A549 (cell line): Measurements from ENCODE around the gene ACSM6. TPM values are rescaled to one million over a fixed set of nuclear protein-coding genes. Genes with fewer than 3 reads are reported as not detected.

Experiments used
- ATAC-seq, 2 experiments: fragments of 200-7000 bp in 1 of 2; fragments of >200 bp in 1 of 2; cut with Nextera tagmentation in 1 of 2; cut with Tn5 transposase in 1 of 2; 3 replicates each; pipeline versions ENCODE4 v1.8.0 to v1.9.1; 2018 to 2020; ENCODE audit warnings: mild to moderate bottlenecking in 1 of 2, moderate library complexity in 1 of 2
- CTCF ChIA-PET: fragments of 300-600 bp; sonication (Branson Sonifier 250); formaldehyde crosslinking; extraction: SDS; loops from one replicate; lab custom pipeline; 2021; ENCODE audit warnings: antibody characterized with exemption, inconsistent platforms; lab: Yijun Ruan, JAX
- POLR2A ChIA-PET: fragments of 350-600 bp; formaldehyde crosslinking; extraction: SDS; loops from one replicate; lab custom pipeline; 2021; ENCODE audit warnings: antibody characterized with exemption, inconsistent platforms; lab: Yijun Ruan, JAX
- DNase-seq, 2 experiments: peaks; one replicate each; pipeline versions ENCODE4 v3.0.0 to v3.0.0-alpha.2; 2011 to 2016; ENCODE audit warnings: low read depth in 1 of 2, low spot score in 1 of 2
- FAIRE-seq: peaks from 2 replicates; lab custom pipeline; 2011; peaks lifted over from hg19 to GRCh38; lab: Jason Lieb, UNC
- H3K27ac ChIP-seq, 2 experiments: fragments of >200 bp; sonication (Bioruptor Twin); formaldehyde crosslinking; 3 replicates each; pipeline ENCODE4 v1.5.1; 2016 to 2017
- H3K4me1 ChIP-seq: fragments of >200 bp; sonication (Bioruptor Twin); formaldehyde crosslinking; 3 replicates; pipeline ENCODE4 v1.6.1; 2016
- H3K4me2 ChIP-seq: fragments of >200 bp; sonication (Bioruptor Twin); formaldehyde crosslinking; 3 replicates; pipeline ENCODE4 v1.6.1; 2016
- H3K4me3 ChIP-seq: fragments of >200 bp; sonication (Bioruptor Twin); formaldehyde crosslinking; 3 replicates; pipeline ENCODE4 v1.5.1; 2016
- H3K9me3 ChIP-seq: fragments of >200 bp; sonication (Bioruptor Twin); formaldehyde crosslinking; 3 replicates; pipeline ENCODE4 v1.6.1; 2016
- ATOH8 ChIP-seq: fragments of 250-450 bp; sonication (Bioruptor Pico); IDR thresholded peaks from 2 replicates; pipeline ENCODE4 v1.5.0; 2020; ENCODE audit warnings: low read depth, mild to moderate bottlenecking, moderate library complexity
- BHLHE40 ChIP-seq: IDR thresholded peaks from 2 replicates; pipeline ENCODE4 v1.6.1; 2012; ENCODE audit warnings: low read depth, low read length, inconsistent platforms
- CBX2 ChIP-seq: fragments of 200-600 bp; sonication (generic); IDR thresholded peaks from 2 replicates; pipeline ENCODE4 v1.6.1; 2016; ENCODE audit warnings: low read depth, mild to moderate bottlenecking, borderline replicate concordance
- CBX8 ChIP-seq: fragments of 200-600 bp; sonication (generic); IDR thresholded peaks from 2 replicates; pipeline ENCODE4 v1.6.1; 2016
- CHD2 ChIP-seq: fragments of 150-350 bp; IDR thresholded peaks from 2 replicates; pipeline ENCODE4 v1.6.1; 2014; ENCODE audit warnings: low read length; ENCODE audit not compliant: partially characterized antibody
- CHD4 ChIP-seq: fragments of 200-600 bp; sonication (generic); IDR thresholded peaks from 2 replicates; pipeline ENCODE4 v1.6.1; 2016; ENCODE audit warnings: antibody characterized with exemption, mild to moderate bottlenecking, borderline replicate concordance
- ESRRA ChIP-seq: fragments of 150-350 bp; IDR thresholded peaks from 2 replicates; pipeline ENCODE4 v1.6.1; 2014; ENCODE audit warnings: mild to moderate bottlenecking, low read length, borderline replicate concordance
- FOSB ChIP-seq: fragments of 250-450 bp; sonication (Bioruptor Pico); IDR thresholded peaks from 2 replicates; pipeline ENCODE4 v1.5.0; 2020; ENCODE audit warnings: mild to moderate bottlenecking, moderate library complexity
- FOSL2 ChIP-seq, 2 experiments: fragments of 450-650 bp in 1 of 2; fragments of >200 bp in 1 of 2; sonication (Bioruptor Twin) in 1 of 2; formaldehyde crosslinking; IDR thresholded peaks; 2 replicates each; pipeline versions ENCODE4 v1.5.0 to v1.6.1; 2016 to 2020; ENCODE audit warnings: mild to moderate bottlenecking in 1 of 2, moderate library complexity in 1 of 2
- FOXS1 ChIP-seq: fragments of 250-450 bp; sonication (Bioruptor Pico); IDR thresholded peaks from 2 replicates; pipeline ENCODE4 v1.5.0; 2020; ENCODE audit warnings: mild to moderate bottlenecking, moderate library complexity
- GATA3 ChIP-seq: IDR thresholded peaks from 2 replicates; pipeline ENCODE4 v1.6.1; 2012; ENCODE audit warnings: borderline replicate concordance
- HEYL ChIP-seq: fragments of 250-450 bp; sonication (Bioruptor Pico); IDR thresholded peaks from 2 replicates; pipeline ENCODE4 v1.8.0; 2021; ENCODE audit warnings: mild to moderate bottlenecking, moderate library complexity
- HOXA7 ChIP-seq: fragments of 250-450 bp; sonication (Bioruptor Pico); IDR thresholded peaks from 2 replicates; pipeline ENCODE4 v1.5.0; 2020; ENCODE audit warnings: mild to moderate bottlenecking, moderate library complexity
- JUN ChIP-seq, 2 experiments: fragments of >200 bp; sonication (Bioruptor Twin); formaldehyde crosslinking; IDR thresholded peaks; 2 replicates in 1 of 2; 3 replicates in 1 of 2; pipeline ENCODE4 v1.6.1; 2016 to 2017
- MAX ChIP-seq: IDR thresholded peaks from 2 replicates; pipeline ENCODE4 v1.6.1; 2012
- MAZ ChIP-seq: fragments of 150-350 bp; IDR thresholded peaks from 2 replicates; pipeline ENCODE4 v1.6.1; 2014; ENCODE audit warnings: antibody characterized with exemption, low read depth, low read length, borderline replicate concordance
- MYC ChIP-seq: IDR thresholded peaks from 2 replicates; pipeline ENCODE4 v1.6.1; 2012; ENCODE audit warnings: mild to moderate bottlenecking, inconsistent platforms, low read length, improper control_type of control experiment, borderline replicate concordance
- NPAS2 ChIP-seq: fragments of 250-450 bp; sonication (Bioruptor Pico); IDR thresholded peaks from 2 replicates; pipeline ENCODE4 v1.8.0; 2022; ENCODE audit warnings: mild to moderate bottlenecking, moderate library complexity, borderline replicate concordance
- PHF8 ChIP-seq: fragments of 200-600 bp; sonication (generic); IDR thresholded peaks from 2 replicates; pipeline ENCODE4 v1.6.1; 2016; ENCODE audit warnings: low read depth, mild to moderate bottlenecking, antibody characterized with exemption, moderate library complexity, borderline replicate concordance
- RARB ChIP-seq: fragments of 250-450 bp; sonication (Bioruptor Pico); IDR thresholded peaks from 2 replicates; pipeline ENCODE4 v1.8.0; 2021; ENCODE audit warnings: mild to moderate bottlenecking, moderate library complexity
- RFX5 ChIP-seq: fragments of 450-650 bp; IDR thresholded peaks from 2 replicates; pipeline ENCODE4 v1.7.1; 2014; ENCODE audit warnings: antibody characterized with exemption, mild to moderate bottlenecking, moderate library complexity
- RNF2 ChIP-seq: fragments of 200-600 bp; sonication (generic); IDR thresholded peaks from 2 replicates; pipeline ENCODE4 v1.6.1; 2016; ENCODE audit warnings: low read depth, mild to moderate bottlenecking, antibody characterized with exemption, moderate library complexity, borderline replicate concordance
- SMC3 ChIP-seq: fragments of >200 bp; sonication (Bioruptor Twin); formaldehyde crosslinking; IDR thresholded peaks from 3 replicates; pipeline ENCODE4 v1.6.1; 2018; ENCODE audit warnings: inconsistent platforms
- SREBF2 ChIP-seq: fragments of 450-650 bp; IDR thresholded peaks from 2 replicates; pipeline ENCODE4 v1.6.1; 2014; ENCODE audit warnings: mild to moderate bottlenecking, moderate library complexity
- TFCP2L1 ChIP-seq: fragments of 250-450 bp; sonication (Bioruptor Pico); IDR thresholded peaks from 2 replicates; pipeline ENCODE4 v1.5.0; 2021; ENCODE audit warnings: mild to moderate bottlenecking
- USF2 ChIP-seq: fragments of 450-650 bp; IDR thresholded peaks from 2 replicates; pipeline ENCODE4 v1.6.1; 2014; ENCODE audit warnings: antibody characterized with exemption
- ZSCAN20 ChIP-seq: fragments of 250-450 bp; sonication (Bioruptor Pico); IDR thresholded peaks from 2 replicates; pipeline ENCODE4 v1.8.0; 2022; ENCODE audit warnings: mild to moderate bottlenecking, moderate library complexity
- WGBS: methylation state at CpG from one replicate; pipeline ENCODE4 v1.1.6; 2017; ENCODE audit errors: missing lambda C conversion rate; 5-methylcytosine and 5-hydroxymethylcytosine counted together
- polyA plus RNA-seq, 4 experiments: library from polyadenylated mRNA; depleted of rRNA in 3 of 4; stranded (reverse); fragments of >200 nt; fragmentation: RNase III in 1 of 4; extraction: RNeasy Plus Mini Kit Qiagen cat#74134 plus additional on column Dnase treatment in 1 of 4; gene quantifications; 2 replicates in 3 of 4; 3 replicates in 1 of 4; pipeline ENCODE4 v1.2.3, GENCODE V29; 2011 to 2017
- TF ChIP-seq, protein P1 (sequence below): fragments of >200 bp; sonication (Bioruptor Twin); formaldehyde crosslinking; IDR thresholded peaks from 3 replicates; pipeline ENCODE4 v1.6.1; 2016
- TF ChIP-seq, protein P2 (sequence below): fragments of >200 bp; sonication (Bioruptor Twin); formaldehyde crosslinking; IDR thresholded peaks from 3 replicates; pipeline ENCODE4 v1.5.1; 2016

The ACSM6 gene
- polyA plus RNA-seq, 2 of the 4 experiments (the other 2 are of a cell fraction) = not detected

GRCh38 chr10:95187617-95188016 lies 6.4 kb upstream of the ACSM6 start:
- Histone ChIP-seq H3K27ac (no peak overlapping the region), H3K4me1 (peaks cover 6% of the 10 kb centered on the region; the same call in 1 of the 3 replicates), H3K9me3 (no peaks in the 10 kb centered on the region), H3K4me3 (no peak overlapping the region), H3K4me2 (no peak overlapping the region)
- FAIRE-seq (no peak), DNase-seq (no peak), ATAC-seq (no peak)
- CTCF ChIA-PET = interaction anchor here (0.8 to 9.0 kb wide), 5 partner anchors 14 to 176 kb away, joined by 3 to 151 read pairs (median 4); no protein-coding TSS in a partner anchor
- TF ChIP-seq TFCP2L1 (CRISPR knock-in tag) = no peak
- TF ChIP-seq CHD4 = no peak
- no peak for TF ChIP-seq SMC3
- TF ChIP-seq FOSL2 (IDR thresholded peaks at IDR 0.05) = no peak
- TF ChIP-seq FOSL2 (CRISPR knock-in tag; IDR thresholded peaks at IDR 0.05) = no peak
- TF ChIP-seq RFX5 = no peak
- TF ChIP-seq CBX8 = no peak
- TF ChIP-seq ZSCAN20 (CRISPR knock-in tag) = no peak
- TF ChIP-seq BHLHE40 = no peak
- TF ChIP-seq RNF2 = no peak
- TF ChIP-seq MAZ = no peak
- no peak for TF ChIP-seq SREBF2
- no peak for TF ChIP-seq MAX
- TF ChIP-seq GATA3 = no peak
- TF ChIP-seq HEYL = no peak
- TF ChIP-seq ATOH8 (CRISPR knock-in tag) = no peak
- TF ChIP-seq HOXA7 = no peak
- TF ChIP-seq ESRRA = no peak
- TF ChIP-seq CBX2 = no peak
- TF ChIP-seq JUN (IDR thresholded peaks at IDR 0.05) = no peak
- no peak for TF ChIP-seq USF2
- POLR2A ChIA-PET = no interaction called here
- WGBS = 89% methylated on average over 3 of the region's 3 CpGs

GRCh38 chr10:95188593-95188992 lies 5.4 kb upstream of the ACSM6 start:
- Histone ChIP-seq H3K4me3 (no peak overlapping the region), H3K4me2 (no peak overlapping the region), H3K27ac (no peak overlapping the region), H3K9me3 (no peaks in the 10 kb centered on the region), H3K4me1 (0 out of 3 replicates have a peak, but pooled peaks cover 3% of the 10 kb centered on the region)
- no peak for TF ChIP-seq NPAS2 (CRISPR knock-in tag)
- no peak for TF ChIP-seq ESRRA
- TF ChIP-seq MYC = no peak
- no peak for TF ChIP-seq PHF8
- TF ChIP-seq FOSB (CRISPR knock-in tag) = no peak
- TF ChIP-seq FOXS1 (CRISPR knock-in tag) = no peak
- TF ChIP-seq, protein P1, sequence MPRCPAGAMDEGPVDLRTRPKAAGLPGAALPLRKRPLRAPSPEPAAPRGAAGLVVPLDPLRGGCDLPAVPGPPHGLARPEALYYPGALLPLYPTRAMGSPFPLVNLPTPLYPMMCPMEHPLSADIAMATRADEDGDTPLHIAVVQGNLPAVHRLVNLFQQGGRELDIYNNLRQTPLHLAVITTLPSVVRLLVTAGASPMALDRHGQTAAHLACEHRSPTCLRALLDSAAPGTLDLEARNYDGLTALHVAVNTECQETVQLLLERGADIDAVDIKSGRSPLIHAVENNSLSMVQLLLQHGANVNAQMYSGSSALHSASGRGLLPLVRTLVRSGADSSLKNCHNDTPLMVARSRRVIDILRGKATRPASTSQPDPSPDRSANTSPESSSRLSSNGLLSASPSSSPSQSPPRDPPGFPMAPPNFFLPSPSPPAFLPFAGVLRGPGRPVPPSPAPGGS = no peak
- no peak for TF ChIP-seq CHD4
- no peak for TF ChIP-seq HEYL
- TF ChIP-seq CHD2 = no peak
- TF ChIP-seq RARB (CRISPR knock-in tag) = no peak
- TF ChIP-seq, protein P2, sequence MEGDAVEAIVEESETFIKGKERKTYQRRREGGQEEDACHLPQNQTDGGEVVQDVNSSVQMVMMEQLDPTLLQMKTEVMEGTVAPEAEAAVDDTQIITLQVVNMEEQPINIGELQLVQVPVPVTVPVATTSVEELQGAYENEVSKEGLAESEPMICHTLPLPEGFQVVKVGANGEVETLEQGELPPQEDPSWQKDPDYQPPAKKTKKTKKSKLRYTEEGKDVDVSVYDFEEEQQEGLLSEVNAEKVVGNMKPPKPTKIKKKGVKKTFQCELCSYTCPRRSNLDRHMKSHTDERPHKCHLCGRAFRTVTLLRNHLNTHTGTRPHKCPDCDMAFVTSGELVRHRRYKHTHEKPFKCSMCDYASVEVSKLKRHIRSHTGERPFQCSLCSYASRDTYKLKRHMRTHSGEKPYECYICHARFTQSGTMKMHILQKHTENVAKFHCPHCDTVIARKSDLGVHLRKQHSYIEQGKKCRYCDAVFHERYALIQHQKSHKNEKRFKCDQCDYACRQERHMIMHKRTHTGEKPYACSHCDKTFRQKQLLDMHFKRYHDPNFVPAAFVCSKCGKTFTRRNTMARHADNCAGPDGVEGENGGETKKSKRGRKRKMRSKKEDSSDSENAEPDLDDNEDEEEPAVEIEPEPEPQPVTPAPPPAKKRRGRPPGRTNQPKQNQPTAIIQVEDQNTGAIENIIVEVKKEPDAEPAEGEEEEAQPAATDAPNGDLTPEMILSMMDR = no peak
- no peak for TF ChIP-seq ZSCAN20 (CRISPR knock-in tag)
- ATAC-seq (no peak), DNase-seq (no peak), FAIRE-seq (no peak)
- POLR2A ChIA-PET = no interaction called here
- CTCF ChIA-PET = interaction anchor here (0.7 to 9.0 kb wide), 5 partner anchors 13 to 266 kb away, joined by 3 to 151 read pairs (median 3); no protein-coding TSS in a partner anchor
